ENCODE measurements around the gene IGLON5.

Gene IGLON5

DNA sequence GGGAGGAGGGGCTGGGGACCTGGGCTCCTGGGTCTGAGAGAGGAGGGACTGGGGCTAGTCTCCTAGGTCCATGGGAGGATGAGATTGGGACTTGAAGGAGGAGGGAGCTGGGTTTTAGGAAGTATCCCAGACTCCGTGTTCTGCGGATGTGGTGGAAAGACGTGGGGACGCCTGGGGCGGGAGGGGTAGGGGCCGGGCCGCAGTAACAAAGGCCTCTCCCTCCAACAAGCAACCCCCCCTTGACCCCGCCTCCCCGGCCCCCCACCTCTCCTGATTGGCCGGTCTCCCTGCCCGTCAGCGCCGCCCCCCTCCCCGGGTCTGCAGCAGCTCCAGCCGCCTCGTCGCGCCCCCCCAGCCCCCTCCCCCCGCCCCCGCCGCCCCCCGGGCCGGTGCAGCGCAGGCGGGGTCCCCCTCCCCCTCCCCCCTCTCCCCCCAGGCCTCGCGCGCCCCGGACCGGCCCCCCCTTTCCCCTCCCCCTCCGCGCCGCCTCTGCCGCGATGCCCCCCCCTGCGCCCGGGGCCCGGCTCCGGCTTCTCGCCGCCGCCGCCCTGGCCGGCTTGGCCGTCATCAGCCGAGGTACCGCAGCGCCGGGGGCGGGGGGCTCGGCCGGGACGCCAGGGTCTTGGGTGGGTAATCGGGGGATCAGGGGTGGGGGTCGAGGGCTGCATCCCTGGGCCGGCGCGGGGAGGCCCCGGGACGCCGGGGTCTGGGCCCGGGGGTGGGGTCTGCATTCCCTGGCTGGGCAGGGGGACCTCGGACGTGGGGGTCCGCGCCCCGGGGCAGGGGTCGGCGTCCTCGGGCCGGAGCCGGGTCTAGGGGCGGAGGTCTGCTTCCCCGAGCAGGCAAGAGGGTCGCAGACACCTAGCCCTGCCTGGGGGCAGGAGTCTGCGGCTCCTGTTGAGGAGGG lies at the start of gene IGLON5:
IGLON5 (plus strand) TSS at position 294 of the 907 bp plus-strand sequence; CDS start at position 498, 204 bp downstream.
- in situ Hi-C loops (cut with HindIII; ENCODE audit: low sequenced_read_pairs) = no loop called here

DNA sequence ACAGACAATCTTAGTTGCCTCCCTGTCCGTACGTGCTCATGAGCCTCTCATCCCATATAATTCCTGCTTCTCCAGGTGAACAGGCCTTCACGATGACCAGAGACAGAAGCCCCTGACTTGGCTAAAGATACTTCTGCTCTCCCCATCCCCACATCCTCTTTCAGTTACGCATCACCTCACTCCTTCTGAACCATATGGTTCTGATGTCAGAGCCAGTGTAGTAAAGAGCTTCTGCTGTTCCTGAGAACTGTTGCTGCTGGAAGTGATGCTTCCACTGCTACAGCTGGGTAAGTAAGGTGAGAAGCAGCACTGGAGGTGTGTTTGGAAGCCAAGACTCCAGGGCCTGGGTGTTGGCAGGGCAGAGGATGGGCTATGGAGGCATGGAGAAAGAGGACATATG lies 47.6 kb upstream of the IGLON5 start:
- in situ Hi-C loops (cut with HindIII; ENCODE audit: low sequenced_read_pairs) = no loop called here

DNA sequence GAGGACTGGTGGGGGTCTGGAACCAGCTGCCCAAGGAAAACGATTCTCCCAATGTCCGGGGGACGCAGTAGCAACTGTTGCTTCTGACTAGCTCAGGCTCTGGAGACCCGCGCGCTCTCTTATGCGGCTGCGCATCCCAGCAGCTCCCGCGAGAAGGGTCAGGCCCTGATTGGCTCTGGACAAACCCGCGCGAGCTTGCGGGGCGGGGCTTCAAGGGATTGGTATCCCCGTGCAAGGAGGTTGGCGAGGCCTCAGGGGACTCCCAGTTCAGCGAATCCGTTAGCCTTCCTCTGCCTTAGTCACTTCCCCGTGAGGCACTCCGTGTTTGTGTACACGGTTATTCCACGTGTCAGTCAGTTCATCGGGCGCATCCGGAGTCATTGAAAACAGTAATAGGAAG lies 40.4 kb upstream of the IGLON5 start:
- in situ Hi-C loops (cut with HindIII; ENCODE audit: low sequenced_read_pairs) = no loop called here

DNA sequence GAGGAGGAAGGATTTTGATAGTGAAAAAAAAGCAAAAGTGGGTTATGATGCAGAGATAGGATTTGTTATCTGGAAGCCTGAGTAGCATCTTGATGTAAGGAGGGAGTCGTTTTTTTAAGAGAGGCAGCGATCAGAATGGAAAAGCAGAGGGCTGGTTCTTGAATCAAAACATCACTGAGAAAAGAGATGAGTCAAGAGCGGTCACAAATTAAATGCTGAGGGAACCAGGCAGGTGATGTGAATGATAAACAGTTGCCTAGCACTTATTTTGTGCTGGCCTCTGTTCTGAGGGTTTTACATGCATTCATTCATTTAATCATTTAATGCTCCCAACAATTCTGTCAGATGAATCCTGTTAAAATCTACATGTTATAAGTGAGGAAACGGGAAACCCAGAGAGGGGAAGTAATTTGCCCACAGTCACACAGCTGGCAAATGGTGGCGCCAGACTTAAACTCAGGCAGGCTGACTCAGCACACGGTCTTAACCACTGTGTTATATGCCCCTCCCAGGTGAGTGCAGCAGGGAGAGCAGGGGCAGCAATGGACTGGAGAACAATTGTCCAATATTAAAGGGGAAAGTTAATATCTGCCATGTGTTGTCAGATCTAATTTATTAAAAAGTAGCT lies 39.1 kb upstream of the IGLON5 start:
- in situ Hi-C loops (cut with HindIII; ENCODE audit: low sequenced_read_pairs) = no loop called here

DNA sequence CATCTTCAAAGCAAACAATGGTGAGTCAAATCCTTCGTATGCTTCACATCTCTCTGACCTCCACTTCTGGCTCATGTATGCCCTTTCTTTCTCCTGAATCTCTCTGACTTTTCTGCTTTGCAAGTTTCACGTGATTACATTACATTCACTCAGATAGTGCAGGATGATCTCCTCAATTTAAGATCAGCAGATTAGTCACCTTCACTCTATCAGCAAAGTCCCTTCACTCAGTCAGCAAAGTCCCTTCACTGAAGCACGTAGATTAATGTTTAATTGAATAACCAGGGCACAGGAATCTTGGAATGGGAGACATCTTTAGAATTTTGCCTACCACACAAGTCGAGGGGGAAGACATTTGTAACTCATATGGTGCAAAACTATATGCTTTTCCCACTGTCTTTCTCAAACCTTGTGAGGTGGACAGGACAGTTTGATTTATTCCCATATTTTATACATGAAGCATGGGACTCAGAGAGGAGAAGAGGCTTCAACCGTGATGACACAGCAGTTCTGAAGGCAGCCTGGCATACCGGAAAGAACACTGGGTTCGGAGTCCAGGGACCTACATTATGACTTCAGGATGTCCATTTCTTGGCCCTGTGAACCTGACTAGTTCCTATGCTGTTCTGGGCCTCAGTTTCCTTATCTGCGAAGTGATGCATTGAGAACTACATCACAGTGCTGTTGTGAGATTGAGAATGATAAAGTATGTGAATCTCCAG lies 37.2 kb upstream of the IGLON5 start:
- in situ Hi-C loops (cut with HindIII; ENCODE audit: low sequenced_read_pairs) = no loop called here

DNA sequence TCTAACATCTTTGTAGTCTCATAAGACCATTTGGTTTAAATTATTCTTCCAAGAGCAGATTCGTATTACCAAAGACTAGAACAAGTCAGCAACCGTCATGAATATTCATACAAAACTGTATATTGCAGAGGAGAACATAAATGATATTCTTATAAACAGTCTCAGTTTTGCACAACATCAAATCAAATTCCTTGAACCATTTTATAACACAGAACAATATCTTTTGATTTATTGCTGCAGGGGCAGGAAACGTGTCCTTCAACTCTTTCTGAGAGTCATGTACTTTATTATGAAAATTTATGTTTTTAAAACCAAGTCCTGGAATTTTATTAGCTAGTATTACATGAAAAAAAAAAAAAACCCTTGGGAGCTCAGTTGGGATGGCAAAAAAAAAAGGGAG lies 34.3 kb upstream of the IGLON5 start:
- in situ Hi-C loops (cut with HindIII; ENCODE audit: low sequenced_read_pairs) = no loop called here

DNA sequence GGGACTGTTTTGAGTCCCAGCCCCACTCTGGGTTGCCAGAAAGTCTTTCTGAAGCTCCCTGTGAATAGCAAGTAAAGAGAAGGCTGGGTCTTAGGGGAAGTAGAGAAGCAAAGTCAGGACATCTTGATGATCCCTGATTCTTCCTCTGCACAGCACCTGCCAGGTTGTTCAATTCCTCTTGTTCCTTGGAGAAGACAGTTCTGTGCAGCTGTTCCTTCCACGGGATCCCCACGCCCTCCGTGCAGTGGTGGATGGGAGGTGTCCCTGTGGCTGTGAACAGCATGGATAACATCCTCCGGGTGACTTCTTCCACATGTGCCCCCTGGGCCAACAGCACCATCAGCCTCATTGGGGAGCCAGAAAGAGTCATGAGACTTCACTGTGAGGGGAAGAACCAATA lies 29.1 kb upstream of the IGLON5 start:
- in situ Hi-C loops (cut with HindIII; ENCODE audit: low sequenced_read_pairs) = no loop called here

DNA sequence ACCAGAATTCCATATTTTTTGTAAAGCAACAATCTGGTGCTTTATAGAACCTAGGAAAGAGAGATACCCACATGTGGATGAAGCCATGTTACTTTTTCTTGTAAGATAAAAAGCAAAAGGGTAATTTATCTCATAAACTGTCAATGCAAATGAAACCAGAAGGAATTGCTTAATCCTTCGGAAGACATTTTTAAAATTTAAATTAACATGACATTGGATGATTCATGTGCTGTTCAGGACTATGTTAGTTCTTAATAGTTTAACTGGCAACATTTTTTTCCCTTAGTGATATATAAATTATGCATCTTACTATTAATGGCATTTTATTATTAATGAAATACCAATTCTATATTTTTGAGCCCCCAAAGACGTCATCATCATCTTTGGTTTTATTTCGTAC lies 25.8 kb upstream of the IGLON5 start:
- in situ Hi-C loops (cut with HindIII; ENCODE audit: low sequenced_read_pairs) = no loop called here

DNA sequence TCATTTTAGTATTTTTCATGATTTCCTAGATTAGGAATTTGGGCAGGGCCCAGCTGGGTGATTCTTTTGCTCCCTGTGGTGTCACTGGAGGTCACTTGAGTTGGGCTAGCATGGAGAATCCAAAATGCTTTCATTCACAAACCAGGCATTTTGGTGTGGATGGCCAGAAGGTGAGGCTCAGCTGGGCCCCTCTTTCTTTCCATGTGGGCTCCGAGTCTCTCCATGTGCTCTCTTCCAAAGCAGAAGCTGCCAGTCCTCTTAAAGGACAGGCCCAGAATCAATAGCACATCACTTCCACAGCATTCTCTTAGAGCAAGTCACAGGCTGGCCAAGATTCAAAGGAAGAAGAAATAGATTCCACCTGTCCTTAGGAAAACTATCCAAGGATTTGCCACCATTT lies 21.8 kb upstream of the IGLON5 start:
- in situ Hi-C loops (cut with HindIII; ENCODE audit: low sequenced_read_pairs) = no loop called here

DNA sequence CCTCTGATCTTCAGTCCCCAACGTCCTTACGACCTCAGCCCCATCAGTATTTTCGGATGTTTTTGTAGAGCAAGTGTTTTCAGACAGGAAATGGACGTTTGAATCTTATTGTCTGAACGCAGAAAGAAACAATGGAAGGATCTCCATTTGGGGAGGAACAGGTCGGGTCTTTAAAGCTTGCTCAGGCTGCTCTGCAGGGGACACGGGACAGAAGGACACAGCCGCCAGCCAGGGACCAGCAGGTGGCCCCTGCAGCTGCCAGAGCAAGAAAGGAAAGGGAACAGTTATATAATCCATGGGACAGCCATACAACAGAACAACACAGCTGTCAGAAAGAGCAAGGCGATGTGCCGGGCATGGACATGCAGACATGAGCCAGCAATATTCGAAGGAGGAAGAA lies 18.5 kb upstream of the IGLON5 start:
- in situ Hi-C loops (cut with HindIII; ENCODE audit: low sequenced_read_pairs) = no loop called here

DNA sequence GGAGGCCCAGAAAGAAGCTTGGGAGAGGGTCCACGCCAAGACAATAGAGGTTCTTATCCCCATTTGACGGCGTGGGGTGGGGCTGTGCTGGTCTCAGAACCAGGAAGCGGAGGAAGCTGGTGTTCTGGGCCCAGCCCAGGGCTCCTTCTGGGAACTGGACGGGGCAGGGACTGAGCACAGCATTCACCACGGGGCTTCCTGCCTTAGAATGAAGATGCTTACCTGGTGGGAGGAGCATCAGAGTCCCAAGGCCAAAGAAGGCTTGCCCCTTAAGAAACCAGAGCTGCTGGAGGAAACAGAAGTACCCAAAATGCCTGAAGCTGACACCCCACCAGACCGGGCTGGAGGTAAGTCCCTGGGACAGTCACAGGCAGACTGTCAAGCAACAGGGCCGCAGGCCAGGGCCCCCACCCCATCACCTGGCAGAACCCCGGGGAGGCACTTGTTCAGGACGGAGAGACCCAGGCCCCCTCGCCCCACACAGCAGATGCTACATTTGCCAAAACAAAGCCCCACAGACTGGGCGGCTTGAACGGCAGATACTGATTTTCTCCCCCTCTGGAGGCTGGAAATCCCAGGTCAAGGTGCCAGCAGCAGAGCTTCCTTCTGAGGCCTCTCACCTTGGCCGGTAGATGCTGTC lies 17.8 kb upstream of the IGLON5 start:
- in situ Hi-C loops (cut with HindIII; ENCODE audit: low sequenced_read_pairs) = no loop called here

DNA sequence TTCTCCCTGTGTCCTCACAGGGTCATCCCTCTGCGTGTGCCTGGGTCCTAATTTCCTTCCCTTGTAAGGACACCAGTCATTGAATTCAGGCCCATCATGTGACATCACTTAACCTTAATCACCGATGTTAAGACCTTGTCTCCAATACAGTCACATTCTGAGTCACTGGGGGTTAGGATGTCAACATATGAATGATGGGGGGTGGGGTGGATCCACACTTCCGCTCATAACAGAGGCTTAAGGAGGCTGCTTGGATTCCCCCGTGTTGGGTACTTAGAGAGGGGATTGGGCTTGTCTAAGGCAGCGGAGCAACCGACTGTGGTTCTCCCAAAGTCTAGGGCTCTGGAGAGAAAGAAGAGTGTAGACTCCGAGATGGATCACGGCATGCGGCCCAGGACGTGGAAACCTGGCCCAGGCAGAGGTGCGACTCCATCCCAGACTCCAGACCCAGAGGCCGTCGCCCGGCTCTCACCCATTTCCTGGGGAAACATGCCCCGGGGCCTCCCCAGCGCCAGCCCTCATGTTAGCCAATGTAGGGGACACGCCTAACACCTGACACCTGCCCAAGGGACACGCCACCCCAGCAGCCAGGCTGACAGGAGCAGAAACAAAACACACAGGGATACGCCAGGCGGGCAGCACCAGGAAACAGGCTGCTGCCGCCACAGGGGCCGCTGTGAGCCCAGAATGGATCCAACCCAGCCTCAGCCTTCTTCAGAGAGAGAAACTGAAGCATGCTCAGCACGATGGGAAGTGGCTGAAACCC lies 17.1 kb upstream of the IGLON5 start:
- in situ Hi-C loops (cut with HindIII; ENCODE audit: low sequenced_read_pairs) = no loop called here

DNA sequence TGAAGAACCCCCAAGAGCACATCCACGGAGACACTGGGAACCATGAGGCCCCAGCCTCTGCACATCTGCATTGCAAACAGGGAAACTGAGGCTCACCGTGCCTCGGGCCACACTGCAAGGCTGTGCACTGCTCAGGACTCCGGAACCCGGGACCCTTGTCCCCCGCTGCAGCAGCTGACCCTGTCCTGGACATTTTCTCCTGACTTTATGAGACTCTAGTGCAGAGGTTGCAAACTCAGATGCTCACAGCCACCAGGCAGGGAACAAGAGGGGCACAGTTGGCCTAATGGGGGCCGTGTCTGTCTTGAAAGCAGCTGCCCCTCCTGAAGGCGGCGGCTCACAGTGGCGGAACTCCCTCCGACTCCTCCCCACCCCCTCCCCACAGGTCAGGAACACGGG lies 16.5 kb upstream of the IGLON5 start:
- in situ Hi-C loops (cut with HindIII; ENCODE audit: low sequenced_read_pairs) = no loop called here

DNA sequence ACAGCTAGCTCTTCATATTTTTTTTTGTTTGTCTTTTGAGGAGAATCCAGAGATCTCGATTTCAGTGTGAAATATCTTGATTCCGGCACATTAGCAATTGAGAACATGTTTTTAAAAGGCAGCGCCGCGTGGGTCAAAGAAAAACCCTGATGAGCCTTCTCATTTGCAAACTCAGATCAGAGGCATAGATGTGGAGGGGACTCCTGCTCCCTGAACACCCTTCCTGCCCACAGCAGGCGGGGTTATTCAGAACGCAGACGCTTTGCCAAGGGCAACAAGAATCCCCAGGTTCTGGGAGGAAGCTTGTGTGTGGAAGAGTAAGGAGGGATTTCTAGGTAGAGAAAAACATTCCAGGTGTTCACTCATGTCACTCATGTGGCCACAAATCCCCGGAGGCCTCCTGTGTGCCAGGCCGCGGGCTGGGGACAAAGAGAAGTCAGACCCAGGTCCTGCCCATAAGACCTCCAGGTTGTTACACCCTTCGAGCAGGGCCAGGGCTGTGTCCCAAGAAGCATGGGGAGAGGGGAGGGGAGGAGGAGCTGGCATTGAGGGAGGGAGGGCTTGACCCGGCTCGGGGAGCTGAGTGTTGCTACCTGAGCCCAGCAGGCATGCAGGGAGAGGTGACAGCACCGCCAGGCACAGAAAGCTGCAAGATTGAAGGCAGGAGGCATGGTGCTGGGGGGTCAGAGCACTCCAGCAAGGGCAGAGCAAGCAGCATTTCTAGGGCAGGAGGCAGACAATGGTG lies 15.9 kb upstream of the IGLON5 start:
- in situ Hi-C loops (cut with HindIII; ENCODE audit: low sequenced_read_pairs) = no loop called here

DNA sequence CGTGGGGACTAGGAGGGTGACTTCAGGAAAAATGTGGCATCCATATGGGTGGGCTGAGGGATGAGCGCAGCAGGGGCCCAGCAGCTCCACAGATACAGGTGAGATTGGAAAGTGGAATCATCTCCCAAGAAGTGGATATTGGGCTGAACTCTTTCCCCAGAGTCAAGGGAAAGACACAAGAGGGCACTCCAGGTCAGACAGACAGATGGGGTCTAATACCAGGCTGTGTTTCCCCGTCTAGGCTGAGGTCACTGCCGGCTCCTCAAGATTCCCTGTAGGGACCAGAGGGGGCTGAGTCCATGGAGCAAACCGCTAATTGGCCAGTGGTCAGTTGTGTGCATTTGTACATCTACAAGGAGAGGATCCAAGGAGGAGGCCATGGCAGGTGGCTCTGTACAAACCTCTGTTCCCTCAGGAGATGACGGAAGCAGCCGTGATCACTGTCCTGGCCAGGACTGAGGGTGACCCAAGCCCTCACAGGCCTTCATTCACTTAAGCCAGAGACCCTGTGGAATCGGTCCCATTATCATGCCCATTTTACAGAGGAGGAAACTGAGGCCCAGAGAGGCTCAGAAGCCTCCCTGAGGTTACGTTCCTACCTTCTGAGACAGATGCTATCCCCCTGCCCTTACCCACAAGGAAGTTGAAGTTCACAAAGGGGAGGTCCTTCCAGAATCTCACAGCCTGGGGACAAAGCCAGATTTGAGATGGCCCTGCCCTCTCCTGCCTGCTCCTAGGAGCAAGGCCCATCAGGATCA lies 14.9 kb upstream of the IGLON5 start:
- in situ Hi-C loops (cut with HindIII; ENCODE audit: low sequenced_read_pairs) = no loop called here

DNA sequence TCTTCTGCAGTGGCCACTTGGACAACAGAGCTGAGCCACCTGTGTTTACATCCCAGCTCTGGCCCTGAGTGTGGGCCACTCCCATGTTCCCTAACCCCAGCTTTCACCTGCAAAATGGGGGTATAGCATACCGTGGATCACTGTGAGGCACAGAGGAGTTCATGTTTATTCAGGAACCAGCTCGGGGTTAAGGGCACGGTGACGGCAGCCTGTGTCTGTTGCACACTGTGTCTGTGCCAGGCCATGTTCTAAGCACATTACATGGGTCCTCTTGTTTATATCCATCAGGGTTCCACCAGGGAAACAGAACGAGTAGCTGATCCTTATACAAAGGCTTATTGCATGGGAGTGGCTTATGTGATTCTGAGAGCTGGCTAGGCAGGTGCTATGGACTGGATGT lies 14.0 kb upstream of the IGLON5 start:
- in situ Hi-C loops (cut with HindIII; ENCODE audit: low sequenced_read_pairs) = no loop called here

DNA sequence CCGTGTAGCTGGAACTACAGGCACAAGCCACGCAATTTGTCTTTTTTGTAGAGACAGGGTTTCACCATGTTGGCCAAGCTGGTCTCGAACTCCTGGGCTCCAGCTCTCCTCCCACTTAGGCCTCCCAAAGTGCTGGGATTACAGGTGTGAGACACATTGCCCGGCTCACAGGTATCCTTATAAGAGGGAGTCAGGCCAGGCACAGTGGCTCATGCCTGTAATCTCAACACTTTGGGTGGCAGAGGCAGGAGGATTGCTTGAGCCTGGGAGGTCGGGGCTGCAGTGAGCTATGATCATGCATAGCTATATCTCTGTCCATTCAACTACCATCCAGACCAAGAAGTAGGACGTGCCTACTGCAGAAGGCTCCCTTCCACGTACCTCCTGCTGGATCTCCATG lies 10.2 kb upstream of the IGLON5 start:
- in situ Hi-C loops (cut with HindIII; ENCODE audit: low sequenced_read_pairs) = no loop called here

DNA sequence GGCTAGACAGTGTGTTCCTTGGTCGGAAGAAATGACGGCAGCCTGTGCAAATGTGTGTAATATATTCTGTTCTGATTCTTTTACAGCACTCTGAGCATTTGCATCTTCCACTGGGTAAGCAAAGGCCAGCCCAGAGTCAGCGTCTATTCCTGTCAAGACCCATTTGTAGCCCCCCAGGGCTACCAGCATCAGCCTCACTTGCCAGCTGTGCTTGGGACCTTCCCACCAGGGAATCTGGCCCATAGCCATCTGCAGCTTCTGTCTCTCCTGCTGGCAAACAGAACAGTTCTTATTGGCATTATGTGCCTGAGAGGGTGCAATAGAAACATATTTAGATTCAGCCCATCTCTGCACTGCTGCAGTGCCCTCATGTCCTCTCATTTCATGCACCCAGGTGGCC lies 6.0 kb upstream of the IGLON5 start:
- in situ Hi-C loops (cut with HindIII; ENCODE audit: low sequenced_read_pairs) = no loop called here

DNA sequence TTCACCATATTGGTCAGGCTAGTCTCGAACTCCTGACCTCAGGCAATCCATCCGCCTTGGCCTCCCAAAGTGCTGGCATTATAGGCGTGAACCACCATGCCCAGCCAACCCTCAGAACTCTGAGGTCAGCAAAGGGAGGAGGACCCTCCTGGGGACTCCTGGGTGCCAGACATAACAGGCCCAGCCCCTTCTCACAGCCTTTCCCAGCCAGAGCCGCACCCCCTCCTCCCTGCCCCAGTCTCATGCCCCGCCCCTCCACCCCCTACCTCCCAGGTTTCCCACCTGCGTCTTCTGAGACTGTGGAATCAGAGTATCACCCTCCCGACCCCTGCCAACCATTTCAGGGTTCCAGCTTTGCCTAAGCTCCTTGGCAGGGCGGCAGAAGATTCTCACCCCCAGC lies 5.2 kb downstream of the IGLON5 start:
- in situ Hi-C loops (cut with HindIII; ENCODE audit: low sequenced_read_pairs) = no loop called here
